ENCODE data around the gene ARHGAP42.

DNA sequence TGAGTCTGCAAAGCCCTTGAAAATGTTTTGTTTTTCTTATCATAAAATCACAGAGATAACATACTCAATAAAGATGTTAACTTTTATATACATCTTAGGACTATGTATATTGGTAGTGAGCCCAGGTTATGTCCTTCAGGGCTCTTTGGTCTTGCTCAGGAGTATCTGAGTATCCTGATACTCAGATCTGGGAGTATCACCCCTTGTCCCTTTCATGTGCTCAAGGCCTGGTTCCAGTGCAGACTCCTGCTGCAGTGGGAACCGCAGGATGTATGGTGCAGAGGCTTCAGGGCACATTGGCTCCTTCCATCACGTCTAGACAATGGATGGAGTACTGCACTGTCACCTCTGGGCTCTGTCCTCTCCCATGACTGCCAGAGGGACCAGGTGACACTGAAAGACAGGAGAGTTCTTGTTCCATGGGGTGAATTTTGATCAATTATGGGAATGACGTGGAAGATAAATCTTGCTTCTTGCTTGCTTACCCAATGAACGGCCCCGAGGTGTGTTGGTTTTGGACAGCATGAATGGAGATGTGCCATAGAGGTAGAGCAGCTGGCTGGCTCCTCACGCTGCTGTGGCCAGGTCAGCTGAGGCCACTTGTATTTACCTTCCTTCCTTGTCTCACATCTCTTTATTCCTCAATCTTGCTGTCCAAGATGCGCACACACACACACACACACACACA, 215.5 kb downstream of the ARHGAP42 start:
- no peak for TF ChIP-seq POLR2A (IDR thresholded peaks at IDR 0.05)
- no peak for TF ChIP-seq POLR2AphosphoS5 (IDR thresholded peaks at IDR 0.05)
- TF ChIP-seq, protein P1, sequence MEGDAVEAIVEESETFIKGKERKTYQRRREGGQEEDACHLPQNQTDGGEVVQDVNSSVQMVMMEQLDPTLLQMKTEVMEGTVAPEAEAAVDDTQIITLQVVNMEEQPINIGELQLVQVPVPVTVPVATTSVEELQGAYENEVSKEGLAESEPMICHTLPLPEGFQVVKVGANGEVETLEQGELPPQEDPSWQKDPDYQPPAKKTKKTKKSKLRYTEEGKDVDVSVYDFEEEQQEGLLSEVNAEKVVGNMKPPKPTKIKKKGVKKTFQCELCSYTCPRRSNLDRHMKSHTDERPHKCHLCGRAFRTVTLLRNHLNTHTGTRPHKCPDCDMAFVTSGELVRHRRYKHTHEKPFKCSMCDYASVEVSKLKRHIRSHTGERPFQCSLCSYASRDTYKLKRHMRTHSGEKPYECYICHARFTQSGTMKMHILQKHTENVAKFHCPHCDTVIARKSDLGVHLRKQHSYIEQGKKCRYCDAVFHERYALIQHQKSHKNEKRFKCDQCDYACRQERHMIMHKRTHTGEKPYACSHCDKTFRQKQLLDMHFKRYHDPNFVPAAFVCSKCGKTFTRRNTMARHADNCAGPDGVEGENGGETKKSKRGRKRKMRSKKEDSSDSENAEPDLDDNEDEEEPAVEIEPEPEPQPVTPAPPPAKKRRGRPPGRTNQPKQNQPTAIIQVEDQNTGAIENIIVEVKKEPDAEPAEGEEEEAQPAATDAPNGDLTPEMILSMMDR (IDR thresholded peaks at IDR 0.05), result no peak
- no peak for TF ChIP-seq EP300 (IDR thresholded peaks at IDR 0.05)

Measured in stomach (tissue), 4 donors.